Left ventricle myocardium inferior (tissue), 1 donor: ENCODE results near the gene ZNF654. TPM values are rescaled to one million over a fixed set of nuclear protein-coding genes. Genes with fewer than 3 reads are reported as not detected.

ENCODE experiments used
- DNase-seq: peaks from one replicate; pipeline ENCODE4 v3.0.0-alpha.2; 2020
- H3K27ac ChIP-seq: fragments of 200-600 bp; replicated peaks from 2 replicates; pipeline ENCODE4 v1.8.0; 2021
- H3K27me3 ChIP-seq: fragments of 200-600 bp; 2 replicates; pipeline ENCODE4 v1.8.0; 2021; ENCODE audit warnings: low read depth
- H3K36me3 ChIP-seq: fragments of 200-600 bp; 2 replicates; pipeline ENCODE4 v1.8.0; 2021
- H3K4me1 ChIP-seq: fragments of 200-600 bp; 2 replicates; pipeline ENCODE4 v1.8.0; 2021
- H3K4me3 ChIP-seq: fragments of 200-600 bp; 2 replicates; pipeline ENCODE4 v1.8.0; 2021; ENCODE audit warnings: mild to moderate bottlenecking, moderate library complexity
- H3K9me3 ChIP-seq: fragments of 200-600 bp; replicated peaks from 2 replicates; pipeline ENCODE4 v1.8.0; 2021
- CTCF ChIP-seq: fragments of 200-600 bp; IDR thresholded peaks from 2 replicates; pipeline ENCODE4 v1.8.0; 2021; ENCODE audit warnings: antibody characterized with exemption, mild to moderate bottlenecking, borderline replicate concordance
- intact Hi-C: fragments of 100-400 bp; cut with micrococcal nuclease; formaldehyde crosslinking; loops from one replicate; pipeline ENCODE4 v1.11.0; 2022
- total RNA-seq: library from RNA; stranded (reverse); fragmentation: NEBNext Ultra II Directional; extraction: Animal tissue kit (Norgen Biotek cat#: 25700); gene quantifications from one replicate; pipeline ENCODE4 v1.2.1, GENCODE V29; 2021
- donor health status: DM: no; HTN: yes; CAD: no; lungs with severe emphysema.

Gene ZNF654
- total RNA-seq, 1 donor from 2014 or later = 9.9 TPM

- H3K4me1 ChIP-seq = peaks cover 28% of the 10 kb centered on the region
- no peak overlapping the region for H3K27ac ChIP-seq
- no peaks in the 10 kb centered on the region for H3K27me3 ChIP-seq
- peaks cover 18% of the 10 kb centered on the region for H3K36me3 ChIP-seq
- DNase-seq = no peak
- no peak overlapping the region for H3K4me3 ChIP-seq
- intact Hi-C loops = no loop called here
- peaks cover 9% of the 10 kb centered on the region for H3K9me3 ChIP-seq
- TF ChIP-seq CTCF = no peak
Observed at GRCh38 chr3:88084097-88084501, 25.0 kb downstream of the ZNF654 start.

- Histone ChIP-seq H3K27ac (no peak overlapping the region), H3K9me3 (no peaks in the 10 kb centered on the region), H3K4me1 (peaks cover 13% of the 10 kb centered on the region), H3K36me3 (peaks cover 41% of the 10 kb centered on the region), H3K4me3 (no peak overlapping the region), H3K27me3 (no peaks in the 10 kb centered on the region)
- no peak for TF ChIP-seq CTCF
- intact Hi-C loops = no loop called here
- no peak for DNase-seq
Observed at GRCh38 chr3:88090681-88091080, 31.6 kb downstream of the ZNF654 start.

GRCh38 chr3:88092270-88092669 is 33.2 kb downstream of the ZNF654 start:
- no peak overlapping the region for H3K27ac ChIP-seq
- peaks cover 30% of the 10 kb centered on the region for H3K36me3 ChIP-seq
- no peak overlapping the region for H3K4me3 ChIP-seq
- DNase-seq = no peak
- no peaks in the 10 kb centered on the region for H3K9me3 ChIP-seq
- no peaks in the 10 kb centered on the region for H3K27me3 ChIP-seq
- peaks cover 13% of the 10 kb centered on the region for H3K4me1 ChIP-seq
- intact Hi-C loops = no loop called here
- TF ChIP-seq CTCF = no peak

- Histone ChIP-seq H3K27ac (no peak overlapping the region), H3K36me3 (peaks cover 27% of the 10 kb centered on the region), H3K9me3 (no peaks in the 10 kb centered on the region), H3K4me3 (no peak overlapping the region), H3K27me3 (no peaks in the 10 kb centered on the region), H3K4me1 (peaks cover 13% of the 10 kb centered on the region)
- intact Hi-C loops = no loop called here
- no peak for DNase-seq
- TF ChIP-seq CTCF = no peak
Observed at GRCh38 chr3:88093266-88093665, 34.2 kb downstream of the ZNF654 start.

- peaks cover 21% of the 10 kb centered on the region for H3K9me3 ChIP-seq
- no peak overlapping the region for H3K27ac ChIP-seq
- intact Hi-C loops = no loop called here
- H3K27me3 ChIP-seq = no peaks in the 10 kb centered on the region
- H3K4me1 ChIP-seq = peaks cover 14% of the 10 kb centered on the region
- H3K36me3 ChIP-seq = peaks cover 4% of the 10 kb centered on the region
- no peak for DNase-seq
- TF ChIP-seq CTCF = no peak
- H3K4me3 ChIP-seq = no peak overlapping the region
Observed at GRCh38 chr3:88101142-88101541, 42.1 kb downstream of the ZNF654 start.

GRCh38 chr3:88105325-88105724 is 46.3 kb downstream of the ZNF654 start:
- Histone ChIP-seq H3K4me1 (peaks cover 37% of the 10 kb centered on the region), H3K36me3 (no peaks in the 10 kb centered on the region), H3K4me3 (no peak overlapping the region), H3K9me3 (peaks cover 14% of the 10 kb centered on the region), H3K27ac (no peak overlapping the region), H3K27me3 (no peaks in the 10 kb centered on the region)
- no peak for DNase-seq
- no peak for TF ChIP-seq CTCF
- intact Hi-C loops = no loop called here
